ENCODE data around the gene SLC36A2.

The SLC36A2 gene

DNA sequence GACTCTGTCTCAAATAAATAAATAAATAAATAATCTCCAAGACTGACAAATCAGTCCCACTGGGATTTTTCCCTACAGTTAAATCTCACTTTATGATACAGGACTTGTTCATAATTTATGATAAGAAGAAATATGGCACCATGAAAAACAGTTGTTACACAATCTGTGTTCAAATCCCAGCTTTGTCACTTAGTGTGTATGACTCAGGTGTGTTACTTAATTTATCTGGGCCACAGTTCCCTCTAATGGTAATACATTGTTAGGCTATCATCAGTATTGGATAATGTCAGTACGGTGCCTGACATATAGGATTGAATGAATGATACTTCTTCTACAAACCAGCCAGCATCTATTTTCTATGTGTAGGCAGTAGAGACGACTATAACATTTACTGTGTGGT lies 66.9 kb downstream of the SLC36A2 start:
- TF ChIP-seq TAF1 (IDR thresholded peaks at IDR 0.05; ENCODE audit: borderline replicate concordance, low read depth, low read length) (no peak), POLR2A (IDR thresholded peaks at IDR 0.05; ENCODE audit: low read depth, low read length) (no peak), POLR2AphosphoS5 (IDR thresholded peaks at IDR 0.05; ENCODE audit: low read depth, low read length) (no peak)
- DNase-seq (ENCODE audit: insufficient read length), result no peak
- no peak for FAIRE-seq

DNA sequence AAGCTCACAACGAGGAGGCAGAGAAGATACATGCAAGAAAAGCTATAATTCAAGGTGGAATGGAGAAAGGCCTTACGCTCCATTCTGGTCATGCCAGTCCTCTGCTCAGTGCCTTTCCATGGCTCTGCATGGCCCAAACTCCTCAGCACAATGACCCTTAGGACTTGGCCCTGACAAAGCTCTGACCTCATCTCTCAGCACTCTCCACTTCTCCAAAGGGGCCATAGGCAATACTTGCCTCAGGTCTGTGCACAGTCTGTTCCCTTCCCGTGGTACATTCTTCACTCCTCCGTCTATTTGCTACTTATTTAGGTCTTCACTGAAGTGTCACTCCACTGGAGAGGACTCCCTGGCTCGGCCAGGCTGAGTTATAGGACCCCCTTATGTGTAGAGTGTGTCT lies 68.5 kb downstream of the SLC36A2 start:
- no peak for FAIRE-seq
- no peak for DNase-seq (ENCODE audit: insufficient read length)
- TF ChIP-seq POLR2AphosphoS5 (IDR thresholded peaks at IDR 0.05; ENCODE audit: low read depth, low read length) (no peak), POLR2A (IDR thresholded peaks at IDR 0.05; ENCODE audit: low read depth, low read length) (no peak), TAF1 (IDR thresholded peaks at IDR 0.05; ENCODE audit: borderline replicate concordance, low read depth, low read length) (no peak)

DNA sequence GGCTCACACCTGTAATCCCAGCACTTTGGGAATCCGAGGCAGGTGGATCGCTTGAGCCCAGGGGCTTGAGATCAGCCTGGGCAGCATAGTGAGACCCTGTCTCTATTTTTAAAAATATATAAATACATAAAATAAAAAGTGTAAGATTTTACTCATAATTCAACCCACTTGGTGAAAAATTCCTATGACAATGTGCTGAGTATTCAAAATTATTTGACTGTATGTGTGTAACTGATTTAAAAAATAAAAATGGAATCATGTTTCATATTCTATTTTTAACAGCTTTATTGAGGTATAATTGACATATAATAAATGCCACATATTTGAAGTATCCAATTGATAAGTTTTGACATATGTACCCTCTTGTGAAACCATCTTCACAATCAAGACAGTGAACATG lies 71.6 kb downstream of the SLC36A2 start:
- DNase-seq (ENCODE audit: insufficient read length), result no peak
- TF ChIP-seq POLR2A (IDR thresholded peaks at IDR 0.05; ENCODE audit: low read depth, low read length) (no peak), TAF1 (IDR thresholded peaks at IDR 0.05; ENCODE audit: borderline replicate concordance, low read depth, low read length) (no peak), POLR2AphosphoS5 (IDR thresholded peaks at IDR 0.05; ENCODE audit: low read depth, low read length) (no peak)
- FAIRE-seq, result no peak

DNA sequence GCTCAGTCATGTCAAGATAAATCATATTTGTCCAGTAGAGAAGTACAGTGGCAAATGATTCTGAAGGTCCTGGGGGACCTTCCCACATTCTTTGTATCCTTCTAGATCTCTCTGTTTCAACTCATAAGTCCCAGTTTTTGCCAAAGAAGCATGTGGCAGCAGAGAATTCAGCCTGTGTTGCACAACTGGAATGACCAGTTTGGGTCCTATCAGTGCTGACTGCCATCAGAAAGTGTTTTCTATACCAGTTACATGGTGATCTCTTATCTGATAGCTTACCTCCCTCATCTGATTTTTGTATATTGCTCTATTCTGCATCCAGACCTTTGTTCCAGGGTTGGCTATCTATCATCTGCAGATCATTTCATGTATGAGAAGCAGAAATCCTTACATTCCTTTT lies 72.7 kb downstream of the SLC36A2 start:
- no peak for FAIRE-seq
- no peak for TF ChIP-seq POLR2A (IDR thresholded peaks at IDR 0.05; ENCODE audit: low read depth, low read length)
- TF ChIP-seq POLR2AphosphoS5 (IDR thresholded peaks at IDR 0.05; ENCODE audit: low read depth, low read length), result no peak
- TF ChIP-seq TAF1 (IDR thresholded peaks at IDR 0.05; ENCODE audit: borderline replicate concordance, low read depth, low read length), result no peak

DNA sequence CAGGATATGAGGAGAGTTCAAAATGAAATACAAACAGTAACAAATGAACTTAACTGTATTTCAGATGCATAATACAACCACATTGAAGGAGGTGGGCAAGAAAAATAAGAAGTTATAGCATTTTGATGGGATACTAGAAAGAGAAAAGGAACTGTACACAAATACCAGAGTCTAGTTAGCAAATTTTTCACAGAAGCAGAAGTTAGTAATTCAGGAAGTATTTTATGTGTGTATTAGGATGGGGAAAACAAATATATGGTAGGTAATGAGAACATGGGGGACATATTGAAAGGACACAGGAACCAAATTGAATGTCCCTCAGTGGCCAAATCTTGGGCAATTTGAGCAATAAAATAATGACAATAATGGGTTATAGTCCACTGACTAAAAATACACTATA lies 76.0 kb downstream of the SLC36A2 start:
- FAIRE-seq (peak; percentile 67), DNase-seq (ENCODE audit: insufficient read length) (no peak)

More for the DNA sequence above, 72.7 kb downstream of the SLC36A2 start:
- DNase-seq (ENCODE audit: insufficient read length), result no peak

DNA sequence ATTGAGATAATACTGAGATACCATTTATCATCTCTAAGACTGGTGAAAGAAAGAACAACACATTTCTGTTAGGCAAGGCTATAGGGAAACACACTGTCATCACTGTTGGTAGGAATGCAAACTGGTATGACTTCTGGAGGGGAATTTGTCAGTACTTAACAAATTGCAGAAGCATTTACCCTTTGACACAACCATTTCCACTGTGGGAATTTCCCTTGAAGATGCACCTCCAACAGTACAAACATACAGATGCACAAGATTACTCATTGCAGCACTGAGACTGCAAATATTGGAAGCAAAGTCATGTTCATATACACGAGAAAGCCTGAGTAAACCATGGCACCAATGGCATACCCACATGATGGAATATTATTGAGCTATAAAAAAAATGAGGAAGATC lies 76.8 kb downstream of the SLC36A2 start:
- DNase-seq (ENCODE audit: insufficient read length), result no peak
- FAIRE-seq, result peak; percentile 96
- TF ChIP-seq TAF1 (IDR thresholded peaks at IDR 0.05; ENCODE audit: borderline replicate concordance, low read depth, low read length) (no peak), POLR2AphosphoS5 (IDR thresholded peaks at IDR 0.05; ENCODE audit: low read depth, low read length) (no peak), POLR2A (IDR thresholded peaks at IDR 0.05; ENCODE audit: low read depth, low read length) (no peak; the same call in 1 of the 2 replicates)

More for the DNA sequence above, 76.0 kb downstream of the SLC36A2 start:
- no peak for TF ChIP-seq POLR2A (IDR thresholded peaks at IDR 0.05; ENCODE audit: low read depth, low read length)
- TF ChIP-seq TAF1 (IDR thresholded peaks at IDR 0.05; ENCODE audit: borderline replicate concordance, low read depth, low read length), result no peak
- no peak for TF ChIP-seq POLR2AphosphoS5 (IDR thresholded peaks at IDR 0.05; ENCODE audit: low read depth, low read length)

DNA sequence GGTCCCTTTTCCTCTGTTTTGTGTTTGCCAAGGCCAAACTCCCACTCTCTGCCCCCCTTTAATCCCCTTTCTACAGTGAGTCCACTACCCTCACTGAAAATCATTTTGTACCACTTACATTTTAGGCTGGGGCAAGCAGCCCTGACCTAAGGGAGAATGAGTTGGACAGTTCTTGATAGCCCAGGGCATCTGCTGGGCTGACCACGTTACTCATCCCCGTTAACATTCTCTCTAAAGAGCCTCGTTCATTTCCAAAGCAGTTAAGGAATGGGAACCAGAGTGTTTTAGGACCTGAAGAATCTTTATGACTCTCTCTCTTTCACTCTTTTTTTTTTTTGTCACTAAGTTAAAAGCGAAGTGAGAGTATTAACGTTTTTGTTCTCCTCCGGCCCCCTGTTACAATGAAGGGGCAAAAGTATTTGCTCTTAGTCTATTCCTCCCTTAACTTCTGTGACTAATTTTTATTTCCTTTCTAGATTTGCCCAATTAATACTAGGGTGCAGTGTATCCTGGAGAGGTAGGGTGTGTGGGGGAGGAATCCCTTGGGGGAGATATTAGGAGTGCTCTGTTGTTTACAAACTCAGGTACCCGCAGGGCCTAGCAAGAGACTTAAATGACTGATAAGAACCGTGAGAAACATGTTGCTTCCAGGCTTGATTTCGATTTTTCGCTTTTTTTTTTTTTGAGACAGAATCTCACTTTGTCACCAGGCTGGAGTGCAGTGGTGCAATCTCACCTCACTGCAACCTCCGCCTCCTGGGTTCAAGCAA lies 79.7 kb downstream of the SLC36A2 start:
- TF ChIP-seq TAF1 (IDR thresholded peaks at IDR 0.05; ENCODE audit: borderline replicate concordance, low read depth, low read length) (no peak), POLR2AphosphoS5 (IDR thresholded peaks at IDR 0.05; ENCODE audit: low read depth, low read length) (no peak), POLR2A (IDR thresholded peaks at IDR 0.05; ENCODE audit: low read depth, low read length) (no peak)
- DNase-seq (ENCODE audit: insufficient read length) (no peak), FAIRE-seq (no peak)
